Activated naive CD4-positive, alpha-beta T cell treated with anti-CD3 and anti-CD28 coated beads, Interleukin-2, amount 10 ng/mL, durations not matched to agents 7 days and 5 days (primary cell): Measurements from ENCODE around the gene TMEM140.

Experiments
- CTCF ChIA-PET: fragments of 350-600 bp; sonication (Branson Sonifier 250); formaldehyde crosslinking; loops from one replicate; lab custom pipeline; 2021; ENCODE audit warnings: antibody characterized with exemption; lab: Charles Lee
- DNase-seq: peaks from one replicate; pipeline ENCODE4 v3.0.0-alpha.2; 2020
- H3K27ac Mint-ChIP-seq: one replicate; pipeline ENCODE4 v1.8.0; 2021; ENCODE audit warnings: mild to moderate bottlenecking, moderate library complexity, mixed read lengths
- H3K27me3 Mint-ChIP-seq: one replicate; pipeline ENCODE4 v1.8.0; 2021; ENCODE audit warnings: mild to moderate bottlenecking, mixed read lengths
- H3K36me3 Mint-ChIP-seq: one replicate; pipeline ENCODE4 v1.8.0; 2021; ENCODE audit warnings: mixed read lengths
- H3K4me1 Mint-ChIP-seq: one replicate; pipeline ENCODE4 v1.8.0; 2021; ENCODE audit warnings: mixed read lengths
- H3K4me3 Mint-ChIP-seq: one replicate; pipeline ENCODE4 v1.8.0; 2021; ENCODE audit warnings: mild to moderate bottlenecking, moderate library complexity, mixed read lengths
- H3K9me3 Mint-ChIP-seq: one replicate; pipeline ENCODE4 v1.8.0; 2021; ENCODE audit warnings: mixed read lengths

The TMEM140 gene

GRCh38 chr7:135215180-135215579 lies 67.3 kb downstream of the TMEM140 start:
- CTCF ChIA-PET = no interaction called here
- Mint-ChIP-seq H3K27ac (no peak overlapping the region), H3K4me1 (peaks cover 10% of the 10 kb centered on the region), H3K36me3 (no peaks in the 10 kb centered on the region), H3K4me3 (no peak overlapping the region), H3K9me3 (no peaks in the 10 kb centered on the region), H3K27me3 (peaks cover 26% of the 10 kb centered on the region)
- DNase-seq = no peak

DNA sequence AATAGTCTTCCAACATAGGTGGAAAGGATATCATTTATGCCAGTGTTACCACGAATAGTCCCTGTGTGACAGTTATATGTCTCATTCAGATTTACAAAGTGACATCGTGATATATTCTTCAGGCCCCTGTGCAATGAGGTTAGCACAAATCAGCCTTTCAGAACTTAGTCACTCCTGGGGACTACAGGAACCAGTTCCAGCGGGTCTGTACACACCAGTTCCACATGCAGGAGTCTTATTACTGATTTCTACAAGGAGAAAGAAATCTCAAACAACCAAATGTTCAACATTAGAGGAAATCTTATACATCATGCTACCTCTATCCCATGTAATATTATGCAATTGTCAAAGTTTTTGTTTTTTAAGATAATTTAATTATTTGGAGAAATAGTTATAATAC lies 67.8 kb downstream of the TMEM140 start:
- Mint-ChIP-seq H3K27me3 (peaks cover 26% of the 10 kb centered on the region), H3K4me1 (peaks cover 5% of the 10 kb centered on the region), H3K27ac (no peak overlapping the region), H3K36me3 (no peaks in the 10 kb centered on the region), H3K4me3 (no peak overlapping the region), H3K9me3 (peaks cover 3% of the 10 kb centered on the region)
- CTCF ChIA-PET = no interaction called here
- DNase-seq = no peak
